Activated naive CD8-positive, alpha-beta T cell treated with anti-CD3 and anti-CD28 coated beads, Interleukin-2, amount 10 ng/mL, durations not matched to agents 7 days and 5 days (primary cell): ENCODE measurements around the gene PCBP3. TPM values are rescaled to one million over a fixed set of nuclear protein-coding genes. Genes with fewer than 3 reads are reported as not detected.
"Not testable (repeated sequence)": the region's sequence is repeated elsewhere in the genome, so short reads cannot be mapped to it uniquely, and the experiment has no call there.

ENCODE experiments used
- ATAC-seq: fragments of 150-1000 bp; cut with Tn5 transposase; one replicate; pipeline ENCODE4 v1.10.0; 2021; ENCODE audit warnings: low read depth, moderate library complexity
- POLR2A ChIA-PET: fragments of 350-600 bp; sonication (Branson Sonifier 250); formaldehyde crosslinking; loops from one replicate; lab custom pipeline; 2021; ENCODE audit warnings: antibody characterized with exemption; lab: Charles Lee
- DNase-seq: peaks from one replicate; pipeline ENCODE4 v3.0.0; 2021
- H3K27ac Mint-ChIP-seq: one replicate; pipeline ENCODE4 v1.8.0; 2022; ENCODE audit warnings: mild to moderate bottlenecking, mixed read lengths
- H3K27me3 Mint-ChIP-seq: one replicate; pipeline ENCODE4 v1.8.0; 2022; ENCODE audit warnings: mild to moderate bottlenecking, moderate library complexity, mixed read lengths
- H3K36me3 Mint-ChIP-seq: one replicate; pipeline ENCODE4 v1.8.0; 2021; ENCODE audit warnings: mild to moderate bottlenecking, mixed read lengths
- H3K4me1 Mint-ChIP-seq: one replicate; pipeline ENCODE4 v1.8.0; 2021; ENCODE audit warnings: mixed read lengths
- H3K4me3 Mint-ChIP-seq: one replicate; pipeline ENCODE4 v1.8.0; 2022; ENCODE audit warnings: mild to moderate bottlenecking, moderate library complexity, mixed read lengths
- H3K9me3 Mint-ChIP-seq: one replicate; pipeline ENCODE4 v1.8.0; 2021; ENCODE audit warnings: mixed read lengths
- total RNA-seq, 2 experiments: library from RNA; stranded (reverse); gene quantifications; one replicate each; pipeline ENCODE4 v1.2.3, GENCODE V29; 2021

The PCBP3 gene
- total RNA-seq, 2 experiments from 2014 or later = 1.2 TPM; not detected in 1

DNA sequence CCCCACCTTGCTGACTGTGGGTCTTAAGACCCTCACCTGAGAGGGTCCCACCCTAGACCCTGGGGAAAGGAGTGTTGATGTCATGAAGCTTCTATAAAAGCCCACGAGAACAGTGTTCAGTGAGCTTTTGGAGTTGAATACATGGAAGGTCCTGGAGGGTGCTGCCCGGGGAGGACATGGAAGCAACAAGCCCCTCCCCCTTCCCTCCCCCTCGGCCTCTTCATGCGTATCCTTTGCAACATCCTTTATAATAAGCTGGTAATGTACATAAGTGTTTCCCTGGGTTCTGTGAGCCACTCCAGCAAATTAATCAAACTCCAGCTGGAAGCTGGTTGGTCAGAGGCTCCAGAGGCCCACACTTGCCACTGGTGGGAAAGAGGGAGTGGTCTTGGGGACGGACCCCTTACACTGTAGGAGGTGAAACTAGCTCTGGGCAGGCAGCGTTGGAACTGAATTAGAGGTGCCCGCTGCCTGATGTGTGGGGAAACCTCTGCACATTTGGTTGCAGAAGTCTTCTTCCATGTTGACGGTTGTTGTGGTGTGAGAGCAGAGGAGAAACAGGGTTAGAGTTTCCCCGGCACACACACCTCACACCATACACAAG lies 323.4 kb downstream of the PCBP3 start:
- Mint-ChIP-seq H3K36me3 (no peaks in the 10 kb centered on the region), H3K27ac (no peak overlapping the region), H3K4me3 (no peak overlapping the region), H3K9me3 (peaks cover 3% of the 10 kb centered on the region), H3K4me1 (no peaks in the 10 kb centered on the region), H3K27me3 (peaks cover 5% of the 10 kb centered on the region)
- ATAC-seq = no peak
- POLR2A ChIA-PET = no interaction called here
- DNase-seq = no peak

- peaks cover 15% of the 10 kb centered on the region for H3K27me3 Mint-ChIP-seq
- no peak overlapping the region for H3K27ac Mint-ChIP-seq
- H3K4me1 Mint-ChIP-seq = no peaks in the 10 kb centered on the region
- no peaks in the 10 kb centered on the region for H3K36me3 Mint-ChIP-seq
- ATAC-seq (no peak), DNase-seq (no peak)
- POLR2A ChIA-PET = no interaction called here
- no peak overlapping the region for H3K4me3 Mint-ChIP-seq
- no peaks in the 10 kb centered on the region for H3K9me3 Mint-ChIP-seq
Measured at GRCh38 chr21:45969921-45970673, 326.6 kb downstream of the PCBP3 start.

- Mint-ChIP-seq H3K27me3 (peaks cover 23% of the 10 kb centered on the region), H3K36me3 (no peaks in the 10 kb centered on the region), H3K9me3 (no peaks in the 10 kb centered on the region), H3K4me1 (no peaks in the 10 kb centered on the region), H3K27ac (no peak overlapping the region), H3K4me3 (no peak overlapping the region)
- POLR2A ChIA-PET = no interaction called here
- peak; percentile 73 for DNase-seq
- ATAC-seq = peak; percentile 57
Measured at GRCh38 chr21:45970674-45971615, 327.4 kb downstream of the PCBP3 start.

DNA sequence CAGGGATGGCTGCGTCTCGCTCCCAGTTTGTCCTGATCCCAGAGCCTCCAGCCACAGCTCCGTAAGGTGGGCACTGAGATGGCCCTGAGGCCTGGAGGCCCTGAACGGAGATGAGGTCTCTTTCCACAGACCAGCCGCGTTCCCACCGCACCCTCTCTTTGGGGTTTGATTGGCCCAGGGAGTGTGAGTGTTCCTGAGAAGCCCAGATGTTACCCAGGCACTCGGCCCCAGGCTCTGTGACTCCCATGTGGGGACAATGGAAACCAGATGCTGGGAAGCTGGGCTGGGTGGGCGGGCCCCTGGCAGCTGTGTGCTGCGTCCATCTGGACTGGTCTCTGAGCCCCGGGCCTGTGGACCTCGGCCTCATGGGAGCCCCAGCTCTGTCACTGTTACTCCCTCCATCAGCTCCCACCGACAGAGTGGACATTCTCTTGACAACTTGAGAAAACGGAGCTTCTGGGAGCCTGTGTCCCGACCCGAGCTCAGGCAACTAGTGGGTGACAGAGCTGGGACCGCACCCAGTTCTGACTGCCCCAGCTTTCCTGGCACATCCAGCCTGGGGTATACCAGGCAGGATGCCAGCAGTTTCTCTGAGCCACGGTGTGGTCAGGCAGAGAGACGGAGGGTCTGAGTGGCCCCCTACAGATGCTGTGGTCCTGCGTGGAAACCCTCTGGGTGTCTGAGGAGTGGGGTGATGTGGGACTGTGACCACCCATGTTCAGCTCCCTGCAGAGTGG lies 328.3 kb downstream of the PCBP3 start:
- Mint-ChIP-seq H3K4me1 (no peaks in the 10 kb centered on the region), H3K4me3 (no peak overlapping the region), H3K27ac (no peak overlapping the region), H3K36me3 (no peaks in the 10 kb centered on the region), H3K9me3 (no peaks in the 10 kb centered on the region), H3K27me3 (peaks cover 31% of the 10 kb centered on the region)
- no peak for ATAC-seq
- POLR2A ChIA-PET = interaction anchor here (1.3 kb wide), 1 partner anchor 172 kb away, joined by 6 read pairs; no protein-coding TSS in a partner anchor
- no peak for DNase-seq

GRCh38 chr21:45972353-45972715 lies 328.8 kb downstream of the PCBP3 start:
- no peak overlapping the region for H3K27ac Mint-ChIP-seq
- H3K36me3 Mint-ChIP-seq = no peaks in the 10 kb centered on the region
- no peaks in the 10 kb centered on the region for H3K9me3 Mint-ChIP-seq
- no peak for ATAC-seq
- H3K4me1 Mint-ChIP-seq = no peaks in the 10 kb centered on the region
- no peak for DNase-seq
- H3K27me3 Mint-ChIP-seq = peaks cover 31% of the 10 kb centered on the region
- POLR2A ChIA-PET = interaction anchor here (1.3 kb wide), 1 partner anchor 171 kb away, joined by 6 read pairs; no protein-coding TSS in a partner anchor
- H3K4me3 Mint-ChIP-seq = no peak overlapping the region

DNA sequence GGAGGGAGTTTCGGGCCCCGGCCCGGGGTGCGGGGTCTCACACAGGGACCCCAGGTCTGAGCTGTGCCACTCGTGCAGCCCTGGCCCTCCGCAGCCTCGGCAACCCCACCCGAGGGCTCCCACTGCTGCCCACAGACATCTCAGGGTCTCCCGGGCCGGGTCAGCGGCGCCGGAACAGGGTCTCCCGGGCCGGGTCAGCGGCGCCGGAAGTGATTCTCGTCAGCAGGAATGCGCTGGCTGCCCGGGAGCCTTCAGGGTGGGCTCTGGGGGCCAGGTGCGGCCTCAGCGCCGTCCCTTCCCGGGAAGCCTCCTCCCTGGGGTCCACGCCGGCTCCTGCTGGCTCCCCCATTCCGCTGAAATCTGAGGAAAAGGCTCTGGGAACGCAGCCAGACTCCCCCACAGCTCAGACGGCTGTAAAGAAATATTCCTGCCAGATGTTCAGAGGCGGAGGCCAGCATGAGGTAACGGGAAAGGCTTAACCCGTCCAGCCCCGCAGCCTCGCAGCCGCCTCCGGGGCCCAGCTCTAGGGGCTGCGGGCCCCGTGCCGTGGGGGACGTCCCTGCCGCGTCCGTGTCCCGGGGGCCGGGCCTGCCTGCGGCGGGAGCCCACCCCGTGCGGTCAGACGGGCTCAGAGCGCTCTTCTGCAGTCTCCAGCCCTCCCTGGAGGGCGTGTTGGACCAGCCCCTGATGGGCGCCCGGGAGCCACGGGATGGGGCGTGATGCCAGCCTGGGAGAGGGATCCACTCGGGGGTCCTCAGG lies 329.4 kb downstream of the PCBP3 start:
- POLR2A ChIA-PET = interaction anchor here (0.7 to 1.3 kb wide), 3 partner anchors 170 to 239 kb away, joined by 3 to 6 read pairs (median 6); no protein-coding TSS in a partner anchor
- H3K27me3 Mint-ChIP-seq = peaks cover 31% of the 10 kb centered on the region
- no peaks in the 10 kb centered on the region for H3K9me3 Mint-ChIP-seq
- ATAC-seq = peak; percentile 6
- H3K36me3 Mint-ChIP-seq = no peaks in the 10 kb centered on the region
- H3K4me1 Mint-ChIP-seq = no peaks in the 10 kb centered on the region
- H3K4me3 Mint-ChIP-seq = peak overlapping the region; percentile 16
- H3K27ac Mint-ChIP-seq = no peak overlapping the region
- no peak for DNase-seq

- H3K36me3 Mint-ChIP-seq = no peaks in the 10 kb centered on the region
- POLR2A ChIA-PET = interaction anchor here (0.6 to 1.0 kb wide), 7 partner anchors 27 to 660 kb away, joined by 3 to 7 read pairs (median 6); no protein-coding TSS in a partner anchor
- DNase-seq (peak; percentile 80), ATAC-seq (peak; percentile 79)
- no peaks in the 10 kb centered on the region for H3K9me3 Mint-ChIP-seq
- H3K4me3 Mint-ChIP-seq = peak overlapping the region; percentile 86
- peak overlapping the region; percentile 73 for H3K27ac Mint-ChIP-seq
- peaks cover 2% of the 10 kb centered on the region for H3K4me1 Mint-ChIP-seq
- peaks cover 36% of the 10 kb centered on the region for H3K27me3 Mint-ChIP-seq
Measured at GRCh38 chr21:45973475-45974072, 330.0 kb downstream of the PCBP3 start.

- ATAC-seq (peak; percentile 38), DNase-seq (no peak)
- H3K4me3 Mint-ChIP-seq = peak overlapping the region; percentile 86
- no peaks in the 10 kb centered on the region for H3K9me3 Mint-ChIP-seq
- H3K4me1 Mint-ChIP-seq = peaks cover 2% of the 10 kb centered on the region
- no peaks in the 10 kb centered on the region for H3K36me3 Mint-ChIP-seq
- peaks cover 37% of the 10 kb centered on the region for H3K27me3 Mint-ChIP-seq
- peak overlapping the region; percentile 73 for H3K27ac Mint-ChIP-seq
- POLR2A ChIA-PET = interaction anchor here (0.6 to 1.0 kb wide), 6 partner anchors 27 to 659 kb away, joined by 4 to 7 read pairs (median 6); no protein-coding TSS in a partner anchor
Measured at GRCh38 chr21:45974073-45975019, 330.8 kb downstream of the PCBP3 start.

DNA sequence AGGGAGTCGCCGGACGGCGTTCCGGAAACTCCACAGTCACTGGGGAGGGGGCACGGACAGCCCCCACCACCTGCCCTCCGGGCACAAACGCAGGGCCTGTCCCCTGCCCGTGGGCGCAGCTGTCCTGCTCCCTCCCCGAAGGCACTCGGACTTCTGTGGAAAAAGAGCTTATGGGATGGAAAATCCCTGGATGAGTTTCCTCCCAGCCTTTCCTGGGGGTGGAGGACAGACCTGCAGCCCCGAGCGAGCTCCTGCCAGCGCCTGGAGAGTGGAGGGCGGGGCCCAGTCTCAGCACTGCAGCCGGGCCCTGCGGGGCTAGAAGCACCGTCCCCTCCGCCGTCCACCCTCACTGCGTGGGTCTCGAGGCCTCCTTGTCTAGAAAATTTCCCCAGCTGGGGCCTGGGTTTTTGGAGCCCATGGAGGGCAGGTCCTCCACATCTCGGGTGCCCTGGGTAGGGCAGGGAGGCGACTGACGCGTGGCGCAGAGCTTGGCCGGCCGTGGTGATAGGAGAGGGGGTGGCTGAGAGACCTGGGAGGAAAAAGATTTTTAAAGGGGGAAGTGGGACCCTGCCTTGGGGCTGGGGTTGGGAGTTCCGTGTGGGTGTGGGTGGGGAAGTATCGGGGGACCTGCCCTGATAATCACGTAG lies 331.6 kb downstream of the PCBP3 start:
- POLR2A ChIA-PET = no interaction called here

GRCh38 chr21:45975667-45976409 lies 332.3 kb downstream of the PCBP3 start:
- ATAC-seq, H3K4me3 Mint-ChIP-seq, H3K4me1 Mint-ChIP-seq, DNase-seq, H3K36me3 Mint-ChIP-seq, H3K9me3 Mint-ChIP-seq, H3K27ac Mint-ChIP-seq, POLR2A ChIA-PET: not testable (repeated sequence)
- peaks cover 37% of the 10 kb centered on the region for H3K27me3 Mint-ChIP-seq

More for the DNA sequence above, 331.6 kb downstream of the PCBP3 start:
- Mint-ChIP-seq H3K9me3 (no peaks in the 10 kb centered on the region), H3K4me1 (peaks cover 2% of the 10 kb centered on the region), H3K27me3 (peaks cover 37% of the 10 kb centered on the region), H3K4me3 (no peak overlapping the region), H3K27ac (no peak overlapping the region), H3K36me3 (no peaks in the 10 kb centered on the region)
- DNase-seq = no peak
- no peak for ATAC-seq
